K562 (cell line): ENCODE results near the gene XBP1.
A peak's percentile ranks its signal among the peaks of the same experiment; 100 is the strongest.

Experiments
- CTBP1 ChIP-seq: fragments of 450-650 bp; IDR thresholded peaks from 2 replicates; pipeline ENCODE4 v1.6.1; 2016; ENCODE audit warnings: borderline replicate concordance
- FOXM1 ChIP-seq, 2 experiments: fragments of 450-650 bp in 1 of 2; sonication (generic) in 1 of 2; formaldehyde crosslinking in 1 of 2; IDR thresholded peaks; 2 replicates each; pipeline versions ENCODE4 v1.6.1 to v1.9.0; 2017 to 2022; ENCODE audit warnings: low read depth in 2 of 2, mild to moderate bottlenecking in 2 of 2, missing genetic modification reagents in 1 of 2, moderate library complexity in 1 of 2
- NR3C1 ChIP-seq: sonication (generic); formaldehyde crosslinking; IDR thresholded peaks from 2 replicates; pipeline ENCODE4 v1.8.1; 2022; ENCODE audit warnings: missing genetic modification reagents
- POLR2A ChIP-seq: fragments of 450-650 bp; conservative IDR thresholded peaks from 2 replicates; pipeline ENCODE4 v1.6.1; 2016
- POLR2B ChIP-seq: fragments of 450-650 bp; IDR thresholded peaks from 2 replicates; pipeline ENCODE4 v1.6.1; 2018; ENCODE audit warnings: low read depth; ENCODE audit not compliant: partially characterized antibody
- PTTG1 ChIP-seq: fragments of 450-650 bp; IDR thresholded peaks from 2 replicates; pipeline ENCODE4 v1.6.1; 2016; ENCODE audit warnings: low read depth, mild to moderate bottlenecking, missing genetic modification characterization, missing compliant biosample characterization
- RB1 ChIP-seq: fragments of 450-650 bp; IDR thresholded peaks from 2 replicates; pipeline ENCODE4 v1.6.1; 2017; ENCODE audit warnings: low read depth, mild to moderate bottlenecking
- STAG1 ChIP-seq: sonication (generic); formaldehyde crosslinking; IDR thresholded peaks from 2 replicates; pipeline ENCODE4 v1.5.0; 2020; ENCODE audit warnings: missing genetic modification reagents, borderline replicate concordance
- TF ChIP-seq, protein P1 (sequence below), 3 experiments: IDR thresholded peaks in 2 of 3; conservative IDR thresholded peaks in 1 of 3; 2 replicates each; pipeline ENCODE4 v1.5.1; 2011 to 2012; ENCODE audit warnings: low read length in 3 of 3, mild to moderate bottlenecking in 3 of 3, control low read depth in 2 of 3, improper control_type of control experiment in 1 of 3, inconsistent platforms in 1 of 3, low read depth in 1 of 3, mixed read lengths in 1 of 3, moderate library complexity in 1 of 3; ENCODE audit not compliant: insufficient read depth in 2 of 3
- TF ChIP-seq, protein P2 (sequence below): sonication (generic); formaldehyde crosslinking; IDR thresholded peaks from 2 replicates; pipeline ENCODE4 v1.9.0; 2022; ENCODE audit warnings: mild to moderate bottlenecking, missing genetic modification reagents
- TF ChIP-seq, protein P3 (sequence below), 2 experiments: fragments of 450-650 bp in 1 of 2; sonication (generic) in 1 of 2; formaldehyde crosslinking in 1 of 2; IDR thresholded peaks in 1 of 2; conservative IDR thresholded peaks in 1 of 2; 2 replicates each; pipeline versions ENCODE4 v1.6.1 to v1.8.1; 2016 to 2023; ENCODE audit warnings: mild to moderate bottlenecking in 2 of 2, moderate library complexity in 2 of 2, inconsistent platforms in 1 of 2, missing genetic modification reagents in 1 of 2

DNA sequence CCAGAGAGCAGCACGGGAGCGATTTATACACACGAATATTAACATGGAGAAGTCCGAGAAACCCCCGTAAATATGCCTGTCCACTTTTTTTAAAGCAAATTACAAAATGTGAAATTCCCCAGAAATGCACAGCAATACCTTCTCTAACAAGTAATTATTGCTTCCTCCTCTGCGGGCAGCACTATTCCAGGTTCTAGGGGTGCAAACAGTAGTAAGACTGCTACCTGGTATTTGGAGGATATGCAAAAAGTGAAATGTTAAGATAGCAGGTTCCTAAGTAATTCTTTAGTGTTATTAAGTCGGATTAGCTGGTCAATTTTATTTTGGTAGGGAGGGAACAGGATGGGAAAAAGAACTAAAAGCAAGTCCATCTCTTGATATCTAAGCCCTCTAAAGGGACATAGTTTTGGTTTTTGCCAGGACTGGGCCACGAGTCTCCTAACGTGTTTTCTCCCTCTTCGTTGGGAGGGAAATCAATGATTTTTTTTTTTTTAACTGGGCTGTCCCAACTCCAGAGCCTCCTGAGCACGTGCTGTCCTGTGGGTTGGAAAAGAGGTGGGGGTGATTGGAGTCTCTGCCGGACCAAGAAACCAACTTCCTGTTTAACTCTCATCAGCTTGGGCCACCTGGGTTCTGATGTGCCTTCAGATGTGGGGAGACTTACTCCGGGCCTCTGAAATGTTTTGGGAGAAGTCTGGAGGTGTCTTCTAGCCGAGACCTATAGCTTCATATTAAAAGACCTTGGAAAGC is 1.7 kb upstream of the XBP1 start:
- TF ChIP-seq POLR2B (no peak), PTTG1 (no peak), POLR2A (peak; percentile 41; the same call in 1 of the 2 replicates), CTBP1 (no peak), NR3C1 (CRISPR knock-in tag) (no peak), FOXM1 (IDR thresholded peaks at IDR 0.05; ENCODE audit: low read depth) (no peak), FOXM1 (CRISPR knock-in tag; IDR thresholded peaks at IDR 0.05; ENCODE audit: low read depth) (no peak), RB1 (no peak), STAG1 (CRISPR knock-in tag) (no peak)
- TF ChIP-seq, protein P1, sequence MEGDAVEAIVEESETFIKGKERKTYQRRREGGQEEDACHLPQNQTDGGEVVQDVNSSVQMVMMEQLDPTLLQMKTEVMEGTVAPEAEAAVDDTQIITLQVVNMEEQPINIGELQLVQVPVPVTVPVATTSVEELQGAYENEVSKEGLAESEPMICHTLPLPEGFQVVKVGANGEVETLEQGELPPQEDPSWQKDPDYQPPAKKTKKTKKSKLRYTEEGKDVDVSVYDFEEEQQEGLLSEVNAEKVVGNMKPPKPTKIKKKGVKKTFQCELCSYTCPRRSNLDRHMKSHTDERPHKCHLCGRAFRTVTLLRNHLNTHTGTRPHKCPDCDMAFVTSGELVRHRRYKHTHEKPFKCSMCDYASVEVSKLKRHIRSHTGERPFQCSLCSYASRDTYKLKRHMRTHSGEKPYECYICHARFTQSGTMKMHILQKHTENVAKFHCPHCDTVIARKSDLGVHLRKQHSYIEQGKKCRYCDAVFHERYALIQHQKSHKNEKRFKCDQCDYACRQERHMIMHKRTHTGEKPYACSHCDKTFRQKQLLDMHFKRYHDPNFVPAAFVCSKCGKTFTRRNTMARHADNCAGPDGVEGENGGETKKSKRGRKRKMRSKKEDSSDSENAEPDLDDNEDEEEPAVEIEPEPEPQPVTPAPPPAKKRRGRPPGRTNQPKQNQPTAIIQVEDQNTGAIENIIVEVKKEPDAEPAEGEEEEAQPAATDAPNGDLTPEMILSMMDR (IDR thresholded peaks at IDR 0.05 in 2 of 3, conservative IDR thresholded peaks at IDR 0.05 in 1 of 3; ENCODE audit: insufficient read depth in 2 of 3, low read depth in 1 of 3, low read length in 3 of 3) = no peak
- TF ChIP-seq, protein P2, sequence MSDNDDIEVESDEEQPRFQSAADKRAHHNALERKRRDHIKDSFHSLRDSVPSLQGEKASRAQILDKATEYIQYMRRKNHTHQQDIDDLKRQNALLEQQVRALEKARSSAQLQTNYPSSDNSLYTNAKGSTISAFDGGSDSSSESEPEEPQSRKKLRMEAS (CRISPR knock-in tag) = peak; percentile 65
- TF ChIP-seq, protein P3, sequence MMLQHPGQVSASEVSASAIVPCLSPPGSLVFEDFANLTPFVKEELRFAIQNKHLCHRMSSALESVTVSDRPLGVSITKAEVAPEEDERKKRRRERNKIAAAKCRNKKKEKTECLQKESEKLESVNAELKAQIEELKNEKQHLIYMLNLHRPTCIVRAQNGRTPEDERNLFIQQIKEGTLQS (IDR thresholded peaks at IDR 0.05) = no peak
- TF ChIP-seq, protein P3 (CRISPR knock-in tag; conservative IDR thresholded peaks at IDR 0.05) = no peak
